Caco-2 (cell line): Measurements from ENCODE around the gene NHLRC4. TPM values are rescaled to one million over a fixed set of nuclear protein-coding genes. Genes with fewer than 3 reads are reported as not detected.

Source experiments
- BruUV-seq: library from RNA; stranded (reverse); fragments of 400-500 nt; replicated peaks from 2 replicates; lab custom pipeline; 2021; lab: Mats Ljungman, UMichigan
- CTCF ChIA-PET: fragments of 300-600 bp; sonication (Branson Sonifier 250); formaldehyde crosslinking; loops from one replicate; lab custom pipeline; 2022; ENCODE audit warnings: antibody characterized with exemption; lab: Charles Lee
- POLR2A ChIA-PET: fragments of 300-600 bp; sonication (Branson Sonifier 250); formaldehyde crosslinking; loops from one replicate; lab custom pipeline; 2022; ENCODE audit warnings: antibody characterized with exemption; lab: Charles Lee
- DNase-seq, 2 experiments: peaks; one replicate each; pipeline versions ENCODE4 v3.0.0 to v3.0.0-alpha.2; 2020 to 2022
- H3K27me3 ChIP-seq: replicated peaks from 2 replicates; pipeline ENCODE4 v1.6.0; 2011; ENCODE audit warnings: low read length; ENCODE audit not compliant: control insufficient read depth, insufficient read depth
- H3K36me3 ChIP-seq: 2 replicates; pipeline ENCODE4 v1.5.1; 2011; ENCODE audit warnings: low read length; ENCODE audit not compliant: control insufficient read depth, insufficient read depth
- H3K4me1 ChIP-seq: fragments of 250-450 bp; sonication (Bioruptor Pico); 2 replicates; pipeline ENCODE4 v1.5.1; 2020; ENCODE audit warnings: mild to moderate bottlenecking
- H3K4me3 ChIP-seq: 2 replicates; pipeline ENCODE4 v1.5.1; 2011; ENCODE audit warnings: low read depth, mild to moderate bottlenecking, control low read depth, low read length
- H3K9me3 ChIP-seq: fragments of 250-450 bp; sonication (Bioruptor Pico); 2 replicates; pipeline ENCODE4 v1.5.1; 2020; ENCODE audit warnings: mild to moderate bottlenecking, moderate library complexity
- H3K27ac Mint-ChIP-seq: one replicate; pipeline ENCODE4 v1.8.0; 2022; ENCODE audit warnings: mixed read lengths; ENCODE audit not compliant: unreplicated experiment
- H3K27me3 Mint-ChIP-seq: one replicate; pipeline ENCODE4 v1.8.0; 2022; ENCODE audit warnings: mixed read lengths; ENCODE audit not compliant: insufficient read depth, unreplicated experiment
- H3K36me3 Mint-ChIP-seq: one replicate; pipeline ENCODE4 v1.8.0; 2022; ENCODE audit warnings: mild to moderate bottlenecking, mixed read lengths; ENCODE audit not compliant: insufficient read depth, unreplicated experiment
- H3K4me1 Mint-ChIP-seq: one replicate; pipeline ENCODE4 v1.8.0; 2022; ENCODE audit warnings: low read depth, mixed read lengths; ENCODE audit not compliant: unreplicated experiment
- H3K4me3 Mint-ChIP-seq: one replicate; pipeline ENCODE4 v1.8.0; 2022; ENCODE audit warnings: mild to moderate bottlenecking, moderate library complexity, mixed read lengths; ENCODE audit not compliant: unreplicated experiment
- H3K9me3 Mint-ChIP-seq: one replicate; pipeline ENCODE4 v1.8.0; 2022; ENCODE audit warnings: mixed read lengths; ENCODE audit not compliant: unreplicated experiment
- CTCF ChIP-seq, 2 experiments: fragments of 200-600 bp in 1 of 2; IDR thresholded peaks; 1 replicate in 1 of 2; 2 replicates in 1 of 2; pipeline versions ENCODE4 v1.5.1 to v1.8.0; 2011 to 2022; ENCODE audit warnings: antibody characterized with exemption in 1 of 2, control low read depth in 1 of 2, inconsistent platforms in 1 of 2, low read depth in 1 of 2, low read length in 1 of 2, mild to moderate bottlenecking in 1 of 2, moderate library complexity in 1 of 2; ENCODE audit not compliant: insufficient read depth in 1 of 2, severe bottlenecking in 1 of 2, unreplicated experiment in 1 of 2
- intact Hi-C: fragments of 100-400 bp; cut with micrococcal nuclease; formaldehyde crosslinking; loops from one replicate; pipeline ENCODE4 v1.10.0; 2022; ENCODE audit not compliant: unreplicated experiment
- total RNA-seq: library from RNA; stranded (reverse); gene quantifications from 2 replicates; pipeline ENCODE4 v1.2.3, GENCODE V29; 2022

The NHLRC4 gene
- total RNA-seq, 1 experiment from 2014 or later = not detected

DNA sequence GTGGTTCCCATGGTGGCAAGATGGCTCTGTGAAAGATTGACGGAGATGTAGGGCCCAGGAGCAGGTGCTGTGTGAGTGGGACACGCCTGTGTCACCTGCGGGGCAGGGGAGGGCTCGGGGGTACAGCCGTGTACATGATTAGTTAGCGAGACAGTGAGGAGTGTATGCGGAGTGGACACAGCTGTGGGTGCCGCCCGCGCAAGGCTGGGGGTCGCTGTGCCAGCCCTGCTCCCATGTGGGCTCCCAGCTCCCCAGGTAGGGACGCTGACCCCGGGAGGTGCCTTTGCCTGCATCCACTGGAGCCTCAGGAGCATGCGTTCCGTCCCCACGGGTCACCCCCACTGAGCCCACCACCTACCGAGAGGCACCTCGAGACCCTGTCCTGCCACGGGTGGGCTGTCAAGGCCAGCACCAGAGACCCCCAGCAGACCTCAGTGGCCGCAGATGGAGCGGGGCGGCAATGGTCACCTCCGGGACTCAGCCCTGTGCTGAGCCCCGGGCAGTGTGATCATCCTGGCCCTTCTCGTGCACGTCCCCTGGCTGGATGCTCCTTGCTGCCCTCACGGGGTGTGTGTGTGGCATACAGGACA lies 31.9 kb upstream of the NHLRC4 start:
- CTCF ChIA-PET = no interaction called here
- Histone ChIP-seq H3K36me3 (peaks cover 2% of the 10 kb centered on the region; the same call in 1 of the 2 replicates), H3K4me1 (peaks cover 28% of the 10 kb centered on the region), H3K9me3 (no peaks in the 10 kb centered on the region), H3K4me3 (peak overlapping the region; percentile 50), H3K27me3 (no peaks in the 10 kb centered on the region)
- Mint-ChIP-seq H3K27ac (peak overlapping the region; percentile 69), H3K4me1 (no peaks in the 10 kb centered on the region), H3K36me3 (peaks cover 30% of the 10 kb centered on the region), H3K9me3 (no peaks in the 10 kb centered on the region), H3K4me3 (peak overlapping the region; percentile 67), H3K27me3 (no peaks in the 10 kb centered on the region)
- no TSS peak for BruUV-seq
- DNase-seq = no peak
- no peak for TF ChIP-seq CTCF (IDR thresholded peaks at IDR 0.05; ENCODE audit: insufficient read depth in 1 of 2, low read depth in 1 of 2, low read length in 1 of 2, severe bottlenecking in 1 of 2, unreplicated experiment in 1 of 2)
- intact Hi-C loops = no loop called here
- POLR2A ChIA-PET = interaction anchor here (1.8 kb wide), 1 partner anchor 101 kb away, joined by 4 read pairs; the partner anchor contains the start of gene METTL26

GRCh38 chr16:535446-536405 lies 31.1 kb upstream of the NHLRC4 start:
- H3K4me3 Mint-ChIP-seq = no peak overlapping the region
- POLR2A ChIA-PET = interaction anchor here (1.8 kb wide), 1 partner anchor 100 kb away, joined by 4 read pairs; the partner anchor contains the start of gene METTL26

More at GRCh38 chr16:535446-536405, 31.1 kb upstream of the NHLRC4 start:
- Histone ChIP-seq H3K4me3 (no peak overlapping the region), H3K9me3 (no peaks in the 10 kb centered on the region), H3K27me3 (no peaks in the 10 kb centered on the region), H3K4me1 (peaks cover 28% of the 10 kb centered on the region), H3K36me3 (peaks cover 2% of the 10 kb centered on the region; the same call in 1 of the 2 replicates)
- Mint-ChIP-seq H3K36me3 (peaks cover 34% of the 10 kb centered on the region), H3K27ac (peak overlapping the region; percentile 69), H3K4me1 (no peaks in the 10 kb centered on the region), H3K9me3 (no peaks in the 10 kb centered on the region), H3K27me3 (no peaks in the 10 kb centered on the region)
- no TSS peak for BruUV-seq
- intact Hi-C loops = no loop called here
- CTCF ChIA-PET = no interaction called here
- no peak for DNase-seq
- TF ChIP-seq CTCF (IDR thresholded peaks at IDR 0.05; ENCODE audit: insufficient read depth in 1 of 2, low read depth in 1 of 2, low read length in 1 of 2, severe bottlenecking in 1 of 2, unreplicated experiment in 1 of 2) = no peak
